H4 (cell line): ENCODE results near the gene ZNF780B. TPM values are rescaled to one million over a fixed set of nuclear protein-coding genes. Genes with fewer than 3 reads are reported as not detected.
"Not testable (repeated sequence)": the region's sequence is repeated elsewhere in the genome, so short reads cannot be mapped to it uniquely, and the experiment has no call there.

Experiments used
- DNase-seq: peaks from one replicate; pipeline ENCODE4 v3.0.0-alpha.2; 2015; ENCODE audit warnings: low spot score
- total RNA-seq: library from RNA; depleted of rRNA; stranded (reverse); fragments of >200 nt; shearing (Covaris generic); gene quantifications from 2 replicates; pipeline ENCODE4 v1.2.3, GENCODE V29; 2014

Gene ZNF780B
- total RNA-seq, 1 experiment from 2014 or later = 5.9 TPM

DNA sequence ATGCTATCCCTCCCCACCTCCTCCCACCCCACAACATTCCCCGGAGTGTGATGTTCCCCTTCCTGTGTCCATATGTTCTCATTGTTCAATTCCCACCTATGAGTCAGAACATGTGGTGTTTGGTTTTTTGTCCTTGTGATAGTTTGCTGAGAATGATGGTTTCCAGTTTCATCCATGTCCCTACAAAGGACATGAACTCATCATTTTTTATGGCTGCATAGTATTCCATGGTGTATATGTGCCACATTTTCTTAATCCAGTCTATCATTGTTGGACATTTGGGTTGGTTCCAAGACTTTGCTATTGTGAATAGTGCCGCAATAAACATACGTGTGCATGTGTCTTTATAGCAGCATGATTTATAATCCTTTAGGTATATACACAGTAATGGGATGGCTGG lies 18.0 kb downstream of the ZNF780B start:
- not testable (repeated sequence) for DNase-seq

DNA sequence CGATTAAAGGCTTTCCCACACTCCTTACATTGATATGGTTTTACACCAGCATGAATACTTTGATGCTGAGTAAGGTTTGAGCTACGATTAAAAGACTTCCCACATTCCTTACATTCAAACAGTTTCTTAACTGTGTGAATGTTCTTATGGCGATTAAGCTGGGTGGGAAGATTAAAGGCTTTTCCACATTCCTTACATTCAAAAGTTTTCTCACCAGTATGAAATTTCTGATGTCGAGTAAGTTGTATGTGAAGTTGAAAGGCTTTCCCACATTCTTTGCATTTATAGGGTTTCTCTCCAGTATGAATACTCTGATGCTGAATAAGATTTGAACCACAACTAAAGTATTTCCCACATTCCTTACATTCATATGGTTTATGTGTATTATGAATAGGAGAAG lies 20.0 kb downstream of the ZNF780B start:
- no peak for DNase-seq

DNA sequence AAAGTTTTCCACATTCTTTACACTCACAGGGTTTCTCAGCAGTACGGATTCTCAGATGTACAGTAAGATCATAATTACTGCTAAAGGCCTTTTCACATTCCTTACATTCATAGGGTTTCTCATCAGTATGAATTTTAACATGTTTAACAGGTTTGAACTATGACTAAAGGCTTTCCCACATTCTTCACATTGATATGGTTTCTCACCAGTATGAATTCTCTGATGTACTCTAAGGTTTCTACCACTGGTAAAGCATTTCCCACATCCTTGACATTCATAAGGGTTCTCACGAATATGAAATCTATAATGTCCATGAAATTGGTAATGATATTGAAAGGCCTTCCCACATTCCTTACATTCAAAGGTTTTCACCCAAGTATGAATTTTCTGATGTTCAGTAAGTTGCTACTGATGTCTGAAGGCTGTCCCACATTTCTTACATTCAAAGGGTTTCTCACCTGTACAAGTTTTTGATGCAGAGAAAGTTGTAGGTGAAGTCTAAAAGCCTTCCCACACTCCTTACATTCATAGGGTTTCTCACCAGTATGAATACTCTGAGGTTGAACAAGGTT lies 22.0 kb downstream of the ZNF780B start:
- DNase-seq = no peak

DNA sequence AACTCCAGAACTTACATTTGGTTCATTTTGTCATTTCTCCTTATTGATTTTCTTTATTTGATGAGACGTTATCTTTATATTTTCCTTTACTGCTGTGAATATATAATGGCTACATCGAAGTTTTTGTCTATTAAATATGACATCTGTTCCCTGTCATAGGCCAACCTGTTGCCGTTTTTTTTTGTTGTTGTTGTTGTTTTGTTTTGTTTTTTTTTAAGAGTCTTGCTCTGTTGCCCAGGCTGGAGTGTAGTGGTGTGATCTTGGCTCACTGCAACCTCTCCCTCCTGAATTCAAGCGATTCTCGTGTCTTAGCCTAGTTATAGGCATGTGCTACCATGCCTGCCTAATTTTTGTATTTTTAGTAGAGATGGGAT lies 29.4 kb downstream of the ZNF780B start:
- no peak for DNase-seq

DNA sequence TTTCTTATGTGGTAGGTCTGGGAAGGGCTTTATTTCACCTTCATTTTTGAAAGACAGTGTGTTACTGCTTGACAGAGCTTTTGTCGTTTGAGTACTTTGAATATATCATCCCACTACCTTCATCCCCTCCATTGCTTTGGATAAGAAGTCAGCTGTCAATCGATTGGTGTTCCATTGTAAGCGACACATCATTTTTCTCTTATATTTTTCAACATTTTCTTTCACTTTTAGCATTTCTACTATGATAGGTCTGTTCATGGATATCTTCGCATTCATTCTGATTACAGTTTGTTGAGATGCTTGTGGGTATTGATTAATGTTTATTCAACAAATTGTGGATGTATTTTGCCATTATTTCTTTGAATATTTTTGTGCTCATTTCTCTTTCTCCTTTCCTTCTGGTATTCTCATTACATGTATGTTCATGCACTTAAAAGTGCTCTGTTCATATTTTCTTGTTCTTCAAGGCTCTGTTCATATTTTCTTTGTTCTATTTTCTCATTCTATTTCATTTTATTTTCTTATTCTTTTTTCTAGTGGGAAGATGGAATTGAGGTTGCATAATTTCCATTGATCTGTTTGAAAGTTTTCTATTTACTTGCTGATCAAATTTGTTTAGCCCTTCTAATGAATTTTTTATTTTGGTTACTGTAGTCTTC lies 30.0 kb downstream of the ZNF780B start:
- no peak for DNase-seq

DNA sequence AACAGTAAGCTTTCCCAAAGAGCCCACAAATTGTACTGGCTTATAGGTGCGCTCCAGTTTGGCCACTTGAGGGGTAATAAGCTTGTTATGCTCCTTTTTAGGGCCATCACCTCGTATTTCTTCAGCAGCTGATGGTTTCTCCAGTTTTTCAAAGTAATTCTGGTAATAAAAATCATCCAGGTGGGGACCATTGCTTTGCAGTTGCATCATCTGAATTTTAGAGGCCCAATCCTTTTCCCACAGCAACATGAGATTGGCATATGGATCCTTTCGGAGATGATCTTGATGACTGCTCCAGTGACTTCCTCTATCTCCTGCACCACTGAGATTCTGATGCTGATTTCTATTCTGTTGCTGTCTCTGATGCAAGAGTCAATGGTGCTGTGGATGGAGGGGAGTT lies 32.1 kb downstream of the ZNF780B start:
- DNase-seq = no peak

DNA sequence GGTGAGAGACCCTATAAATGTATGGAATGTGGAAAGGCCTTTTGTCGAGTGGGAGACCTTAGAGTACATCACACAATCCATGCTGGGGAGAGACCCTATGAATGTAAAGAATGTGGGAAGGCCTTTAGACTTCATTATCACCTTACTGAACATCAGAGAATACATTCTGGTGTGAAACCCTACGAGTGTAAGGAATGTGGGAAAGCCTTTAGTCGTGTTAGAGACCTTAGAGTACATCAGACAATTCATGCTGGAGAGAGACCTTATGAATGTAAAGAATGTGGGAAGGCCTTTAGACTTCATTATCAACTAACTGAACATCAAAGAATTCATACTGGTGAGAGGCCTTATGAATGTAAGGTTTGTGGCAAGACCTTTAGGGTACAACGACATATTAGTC lies 42.0 kb downstream of the ZNF780B start:
- no peak for DNase-seq

DNA sequence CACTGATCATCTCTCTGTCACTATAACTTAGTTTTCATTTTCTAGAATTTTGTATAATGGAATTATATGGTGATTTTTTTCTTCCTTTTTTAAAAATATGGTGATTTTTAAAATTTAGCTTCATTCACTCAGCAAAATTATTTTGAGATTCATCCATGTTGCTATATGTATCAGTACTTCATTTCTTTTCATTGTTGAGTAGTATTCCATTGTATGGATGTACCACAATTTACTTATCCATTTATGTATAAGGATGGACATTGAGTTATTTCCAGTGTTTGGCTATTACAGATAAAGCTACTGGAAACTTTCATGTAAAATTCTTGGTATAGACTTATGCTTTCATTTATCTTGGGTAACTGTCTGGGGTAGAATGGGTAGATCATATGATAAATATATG lies 46.4 kb downstream of the ZNF780B start:
- DNase-seq = no peak

DNA sequence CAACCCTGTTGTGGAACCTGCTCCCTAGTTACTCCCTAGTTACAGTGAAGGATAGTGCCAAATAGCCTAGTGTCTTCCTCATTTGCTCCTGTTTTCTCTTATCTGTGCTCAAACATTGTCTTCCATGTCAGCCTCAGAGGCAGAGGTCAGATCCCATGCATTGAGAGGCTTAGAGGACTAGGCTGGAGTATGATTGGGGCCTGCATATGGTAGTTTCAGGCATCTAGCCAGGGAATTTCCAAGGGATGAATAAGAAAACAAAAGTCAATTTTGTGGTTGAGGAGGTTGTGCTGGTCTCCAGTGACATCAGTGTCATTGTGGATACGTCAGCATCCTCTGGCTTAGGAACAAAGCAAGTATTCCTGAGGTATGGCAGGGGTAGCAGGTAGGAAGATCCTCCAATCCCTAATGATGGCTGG lies 49.7 kb downstream of the ZNF780B start:
- DNase-seq = peak; percentile 65

DNA sequence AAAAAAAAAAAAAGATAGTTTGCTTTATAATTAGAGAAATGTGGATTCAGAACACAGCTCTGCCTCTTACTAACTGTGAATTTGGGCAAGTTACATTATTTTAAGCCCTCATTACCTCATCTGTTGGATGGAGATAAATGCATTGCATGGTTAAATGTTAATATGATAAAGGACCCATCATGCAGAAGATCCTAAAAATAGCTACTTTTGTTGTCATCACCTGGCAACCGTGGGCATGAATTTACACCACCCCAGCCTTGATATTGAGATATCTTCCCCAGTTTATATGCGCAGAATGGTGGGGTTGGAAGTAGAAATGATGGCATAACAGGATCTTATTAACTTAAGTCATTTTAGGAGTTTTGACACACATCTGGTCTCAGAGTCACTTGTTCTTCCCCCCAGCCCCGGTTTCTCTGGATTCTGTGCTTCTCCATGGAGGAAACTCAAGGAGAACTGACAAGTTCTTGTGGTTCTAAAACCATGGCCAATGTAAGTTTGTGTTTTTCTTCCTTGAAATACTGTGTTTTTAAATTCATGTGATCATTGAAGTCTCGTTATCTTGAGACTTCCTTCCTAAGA lies 50.2 kb downstream of the ZNF780B start:
- DNase-seq = no peak

DNA sequence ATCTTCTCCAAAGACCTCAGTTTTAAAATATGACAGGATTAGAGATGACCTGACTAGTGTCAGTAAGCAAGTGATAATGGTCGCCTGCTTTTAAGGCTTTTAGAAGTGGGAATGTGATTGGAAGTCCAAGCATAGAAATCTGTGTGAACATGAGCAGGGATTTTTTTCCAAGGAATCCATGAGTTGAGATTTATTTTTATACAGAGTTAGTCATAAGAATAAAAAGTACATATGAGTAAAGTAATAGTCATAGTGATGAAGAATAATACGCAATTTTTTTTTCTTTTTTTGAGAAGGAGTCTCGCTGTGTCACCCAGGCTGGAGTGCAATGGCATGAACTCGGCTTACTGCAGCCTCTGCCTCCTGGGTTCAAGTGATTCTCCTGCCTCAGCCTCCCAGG lies 57.5 kb downstream of the ZNF780B start:
- DNase-seq = no peak

DNA sequence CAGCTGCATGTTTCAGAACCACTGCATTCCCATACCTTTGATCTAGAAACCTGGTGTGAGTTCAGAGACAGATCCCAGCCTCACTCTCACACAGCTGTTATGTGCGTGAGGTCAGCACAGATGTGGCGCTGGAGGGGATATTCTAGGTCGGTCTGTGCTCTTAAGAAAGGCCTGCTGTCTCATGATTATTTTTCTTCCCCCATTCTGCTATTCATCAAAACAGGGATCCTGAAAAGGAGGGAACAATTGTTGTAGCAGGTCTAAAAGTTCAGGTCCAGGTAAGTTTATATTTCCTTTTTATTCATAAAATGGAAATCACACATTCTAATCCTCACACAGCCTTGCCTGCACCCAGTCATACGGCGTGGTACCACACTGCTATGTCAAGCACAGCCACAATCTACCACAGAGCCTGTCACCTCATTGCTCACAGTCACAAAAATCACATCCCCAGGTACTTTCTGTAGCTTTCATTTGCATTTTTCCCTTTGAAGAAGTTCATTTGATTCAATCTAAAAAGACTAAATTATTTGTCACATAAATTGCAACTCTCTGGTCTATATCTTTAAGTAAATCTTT lies 58.3 kb downstream of the ZNF780B start:
- no peak for DNase-seq

DNA sequence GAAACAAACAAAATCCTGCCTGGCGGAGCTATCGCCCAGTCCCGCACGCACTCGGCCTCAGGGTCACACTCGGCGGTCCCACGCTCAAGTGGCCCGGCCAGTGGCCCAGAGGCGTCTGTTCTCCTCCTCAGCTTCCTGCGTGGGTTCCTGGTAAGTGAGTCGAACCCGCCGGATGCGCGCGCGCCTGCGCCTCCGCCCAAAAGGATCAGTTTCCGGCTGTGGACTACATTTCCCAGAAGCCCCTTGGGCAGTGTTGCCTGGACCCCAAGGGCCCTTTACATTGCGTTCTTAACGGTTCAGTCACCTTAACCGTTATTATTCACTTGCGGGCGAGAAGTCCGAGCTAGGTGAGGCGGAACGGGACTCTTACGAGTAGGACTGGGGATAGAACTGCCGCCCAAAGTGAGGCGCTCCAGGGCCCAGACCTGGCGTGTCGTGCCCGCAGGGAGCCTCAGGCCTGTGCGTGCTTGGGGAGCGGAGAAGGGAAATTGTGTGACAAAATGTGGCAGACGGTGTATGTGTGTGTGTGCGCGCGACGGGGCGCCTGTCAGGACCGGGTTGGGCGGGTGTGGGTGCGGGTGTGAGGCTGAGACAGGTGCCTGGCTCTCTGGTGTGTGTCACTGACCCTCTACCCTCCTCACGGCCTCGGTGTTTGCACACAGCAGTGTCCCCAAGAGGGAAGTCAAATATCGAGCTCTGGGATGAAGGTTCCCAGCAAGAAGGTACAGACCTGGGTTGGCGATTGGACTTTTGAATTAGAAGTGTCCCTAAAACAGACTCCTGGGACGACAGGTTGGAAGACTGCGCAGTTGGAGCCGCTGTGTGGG lies 59.0 kb downstream of the ZNF780B start, which contains the start of gene ZNF546:
ZNF546 (plus strand) TSS at position 250 of the 827 bp plus-strand sequence. CDS start 1,267 bp downstream, outside the sequence.
- peak; percentile 79 for DNase-seq

DNA sequence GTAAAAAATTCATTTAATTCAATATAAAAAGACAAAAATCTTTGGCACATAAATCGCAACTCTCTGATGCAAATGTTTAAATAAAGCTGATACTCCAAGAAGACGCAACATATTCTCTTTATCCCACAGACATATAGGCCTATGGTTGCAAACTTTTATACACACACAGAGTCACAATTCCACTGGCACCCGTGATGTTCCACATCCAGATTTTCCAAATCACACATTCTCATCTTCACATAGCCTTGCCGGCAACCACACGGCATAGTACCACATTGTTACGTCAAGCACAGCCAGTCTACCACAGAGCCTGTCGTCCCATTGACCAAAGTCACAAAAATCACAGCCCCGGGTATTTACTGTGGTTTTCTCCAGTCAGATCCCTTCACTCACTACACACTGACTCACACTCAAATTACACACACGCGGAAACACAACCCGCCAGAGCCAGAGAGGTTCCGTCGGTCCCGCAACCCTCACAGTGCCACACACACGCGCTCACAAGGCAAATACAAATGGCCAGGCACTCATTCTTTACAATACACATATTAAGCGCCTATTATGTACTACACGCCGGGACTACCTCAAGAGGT lies 59.7 kb downstream of the ZNF780B start:
- DNase-seq = peak; percentile 58

DNA sequence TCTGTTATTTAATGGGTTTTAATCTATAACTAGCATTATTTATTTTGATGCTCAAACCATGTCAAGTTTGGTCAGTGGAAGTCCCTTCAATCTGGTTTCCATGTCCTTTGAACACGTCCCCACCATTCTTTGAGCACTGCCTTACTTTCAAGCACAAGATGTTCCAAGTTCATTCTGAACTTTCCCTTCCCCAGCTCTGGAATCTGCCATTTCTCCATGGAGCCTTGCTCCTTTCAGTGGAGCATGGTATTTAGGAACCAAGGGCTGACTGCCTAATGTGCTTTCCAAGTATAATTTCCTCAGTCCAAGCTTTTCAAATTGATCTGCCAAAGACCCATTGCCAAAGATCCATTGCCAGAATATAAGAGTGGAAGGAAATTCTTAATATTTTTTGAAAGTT lies 60.2 kb downstream of the ZNF780B start:
- no peak for DNase-seq

DNA sequence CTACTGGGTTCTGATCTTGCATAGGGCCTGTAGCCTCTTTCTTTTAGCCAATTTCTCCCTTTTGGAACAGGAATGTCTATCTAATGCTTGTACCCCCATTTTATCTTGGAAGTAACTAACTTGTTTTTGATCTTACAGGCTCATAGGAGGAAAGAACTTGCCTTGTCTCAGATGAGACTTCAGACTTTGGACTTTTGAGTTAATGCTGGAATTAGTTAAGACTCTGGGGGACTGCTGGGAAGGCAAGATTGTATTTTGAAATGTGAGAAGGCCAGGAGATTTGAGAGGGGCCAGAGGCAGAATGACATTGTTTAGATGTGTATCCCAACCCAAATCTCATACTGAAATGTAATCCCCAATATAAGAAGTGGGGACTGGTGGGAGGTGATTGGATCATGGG lies 61.7 kb downstream of the ZNF780B start:
- DNase-seq = no peak

DNA sequence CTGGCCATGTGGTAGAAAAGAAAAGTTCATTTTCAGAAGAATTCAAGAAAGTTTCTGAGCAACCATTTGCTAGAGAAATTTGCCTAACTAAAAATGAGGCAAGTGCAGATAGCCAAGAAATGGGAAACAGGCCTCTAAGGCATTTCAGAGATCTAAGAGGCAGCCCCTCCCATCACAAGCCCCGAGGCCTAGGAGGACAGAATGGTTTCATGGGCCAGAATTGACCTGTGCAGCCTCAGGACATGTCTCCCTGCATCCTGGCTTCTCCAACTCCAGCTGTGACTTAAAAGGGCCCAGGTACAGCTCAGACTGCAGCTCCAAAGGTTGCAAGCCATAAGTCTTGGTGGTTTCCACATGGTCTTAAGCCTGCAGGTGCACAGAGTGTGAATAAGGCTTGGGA lies 62.4 kb downstream of the ZNF780B start:
- no peak for DNase-seq

DNA sequence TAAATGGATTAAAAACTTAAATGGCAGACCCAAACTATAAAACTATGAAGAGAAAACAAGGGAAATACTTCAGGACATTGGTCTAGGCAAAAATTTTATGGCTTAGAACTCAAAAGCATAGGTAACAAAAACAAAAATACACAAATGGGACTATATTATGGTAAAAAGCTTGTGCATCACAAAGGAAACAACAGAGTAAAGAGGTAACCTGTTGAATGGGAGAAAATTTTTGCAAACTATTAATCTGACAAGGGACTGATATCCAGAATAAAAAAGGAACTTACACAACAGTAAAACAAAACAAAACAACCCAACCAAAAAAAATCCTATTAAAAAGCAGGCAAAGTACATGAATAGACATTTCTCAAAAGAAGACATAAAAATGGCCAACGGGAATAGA lies 68.4 kb downstream of the ZNF780B start:
- DNase-seq = no peak

DNA sequence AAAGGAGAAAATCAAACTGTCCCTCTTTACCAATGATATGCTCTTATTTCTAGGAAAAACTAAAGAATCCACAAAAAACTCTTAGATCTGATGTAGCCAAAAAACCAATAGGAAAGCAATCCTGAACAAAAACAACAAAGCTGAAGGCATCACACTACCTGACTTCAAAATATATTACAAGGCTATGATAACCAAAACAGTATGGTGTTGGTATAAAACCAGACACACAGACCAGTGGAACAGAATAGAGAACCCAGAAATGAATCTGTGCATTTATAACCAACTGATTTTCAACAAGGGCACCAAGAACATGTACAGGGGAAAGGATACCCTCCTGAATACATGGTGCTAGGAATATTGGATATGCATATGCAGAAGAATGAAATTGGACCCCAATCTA lies 68.9 kb downstream of the ZNF780B start:
- no peak for DNase-seq

DNA sequence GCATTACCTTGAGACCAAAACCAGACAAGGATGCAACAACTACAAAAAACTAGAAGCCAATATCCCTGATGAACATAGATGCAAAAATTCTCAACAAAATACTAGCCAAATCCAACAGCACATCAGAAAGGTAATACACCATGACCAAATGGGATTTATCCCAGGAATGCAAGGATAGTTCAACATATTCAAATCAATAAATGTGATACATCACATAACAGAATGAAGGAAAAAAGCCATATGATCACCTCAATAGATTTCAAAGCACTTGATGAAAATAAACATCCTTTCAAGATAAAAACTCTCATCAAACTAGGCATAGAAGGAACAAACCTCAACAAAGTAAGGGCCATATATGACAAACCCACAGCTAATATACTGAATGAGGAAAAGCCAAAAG lies 69.4 kb downstream of the ZNF780B start:
- DNase-seq = no peak

DNA sequence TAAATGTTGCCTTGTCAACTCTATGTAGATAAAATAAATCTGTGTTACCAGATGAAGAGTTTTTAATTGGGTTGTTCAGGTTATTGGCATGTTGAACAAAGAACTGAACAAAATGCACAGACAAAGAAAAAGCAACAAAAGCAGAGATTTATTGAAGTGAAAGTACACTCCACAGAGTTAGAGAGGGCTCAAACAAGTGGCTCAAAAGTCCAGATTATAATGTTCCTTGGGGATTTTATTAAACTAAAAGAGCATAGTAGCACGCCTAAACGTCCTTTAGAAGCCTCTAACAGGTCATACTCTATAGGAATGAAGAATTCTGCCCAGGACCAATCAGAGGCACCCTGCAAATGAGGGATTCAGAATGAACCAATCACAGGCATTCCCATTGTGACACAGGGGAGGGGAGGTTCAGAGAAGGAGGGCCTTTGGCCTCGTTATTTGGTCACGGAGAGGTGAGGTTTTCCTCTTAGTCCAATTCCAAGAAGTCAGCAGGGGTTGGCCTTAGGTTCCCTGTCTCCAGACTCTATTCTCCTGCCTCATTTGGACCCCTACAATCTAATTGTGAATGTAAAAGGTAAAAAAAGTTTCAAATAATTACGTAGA lies 72.2 kb downstream of the ZNF780B start:
- DNase-seq = no peak
